SKM-1 treated with dmso at 0.1 percent for 144 hours (cell line): Measurements from ENCODE around the gene ERGIC1.
A peak's percentile ranks its signal among the peaks of the same experiment; 100 is the strongest.
"Not testable (repeated sequence)": the region's sequence is repeated elsewhere in the genome, so short reads cannot be mapped to it uniquely, and the experiment has no call there.

ENCODE experiments used
- DNase-seq: peaks from one replicate; lab custom pipeline; 2025; ENCODE audit not compliant: unreplicated experiment; lab: John Stamatoyannopoulos, UW

The ERGIC1 gene

DNA sequence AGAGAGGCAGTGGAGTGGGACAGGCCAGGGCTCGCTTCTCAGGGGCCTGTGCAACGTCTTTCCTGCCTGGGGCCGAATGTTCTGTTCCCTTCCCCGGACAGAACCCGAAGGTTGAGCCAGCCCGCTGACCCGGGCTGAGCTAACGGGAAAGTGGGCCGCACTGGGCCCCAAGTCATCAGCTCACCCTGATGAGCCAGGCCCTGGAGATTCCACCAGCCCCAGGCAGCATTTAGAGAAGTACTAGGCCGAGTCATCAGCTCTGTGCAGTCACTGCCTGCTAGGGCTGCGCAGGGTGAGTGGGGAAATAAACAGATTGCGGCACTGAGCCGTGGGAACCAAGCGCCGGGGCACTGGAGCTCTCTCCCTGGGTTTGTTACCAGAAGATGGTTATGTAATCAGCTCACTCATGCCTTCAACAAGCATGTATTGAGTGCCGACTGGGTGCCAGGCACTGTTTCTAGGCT, 33.9 kb upstream of the ERGIC1 start:
- DNase-seq = peak; percentile 97

DNA sequence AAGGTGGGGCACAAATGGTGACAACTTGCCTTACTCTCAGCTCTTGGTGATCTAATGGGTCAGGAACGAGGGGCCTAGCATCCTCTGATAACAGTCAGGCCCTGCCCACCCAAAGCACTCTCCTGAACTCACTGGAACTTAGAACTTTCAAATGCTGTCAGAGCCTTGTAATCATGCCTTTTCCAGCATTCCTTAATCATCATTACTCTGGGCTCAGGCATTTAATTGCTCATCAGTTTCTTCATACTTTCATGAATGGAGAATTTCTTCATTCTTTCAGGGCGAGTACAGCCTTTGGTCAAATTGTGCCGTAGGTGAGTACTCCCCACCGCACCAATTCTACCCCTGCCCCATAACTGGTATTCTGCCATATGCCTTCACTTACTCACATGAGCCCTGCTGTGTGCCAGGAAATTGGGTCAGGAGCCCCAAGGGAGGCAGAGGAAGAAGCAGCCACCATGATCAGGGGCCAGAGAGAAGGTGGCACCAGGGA, 32.8 kb upstream of the ERGIC1 start:
- DNase-seq = no peak

DNA sequence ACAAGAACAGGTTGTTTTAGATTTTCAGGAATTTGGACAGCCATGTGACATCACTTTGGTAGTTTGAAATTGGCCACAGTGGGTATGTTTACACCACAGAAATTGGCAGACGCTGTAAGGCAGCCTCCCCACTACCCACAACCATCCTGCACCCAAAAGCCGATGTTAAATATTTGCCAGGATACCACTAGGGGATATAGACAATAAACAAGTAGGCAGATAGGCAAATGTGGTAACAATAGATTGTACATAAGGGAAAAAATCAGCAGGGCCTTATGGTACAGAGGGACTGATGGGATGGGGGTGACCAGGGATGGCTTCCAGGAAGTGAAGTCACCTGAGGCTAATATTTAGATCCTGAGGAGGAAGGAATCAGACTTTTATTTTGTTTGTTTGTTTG, 31.9 kb upstream of the ERGIC1 start:
- DNase-seq = no peak

DNA sequence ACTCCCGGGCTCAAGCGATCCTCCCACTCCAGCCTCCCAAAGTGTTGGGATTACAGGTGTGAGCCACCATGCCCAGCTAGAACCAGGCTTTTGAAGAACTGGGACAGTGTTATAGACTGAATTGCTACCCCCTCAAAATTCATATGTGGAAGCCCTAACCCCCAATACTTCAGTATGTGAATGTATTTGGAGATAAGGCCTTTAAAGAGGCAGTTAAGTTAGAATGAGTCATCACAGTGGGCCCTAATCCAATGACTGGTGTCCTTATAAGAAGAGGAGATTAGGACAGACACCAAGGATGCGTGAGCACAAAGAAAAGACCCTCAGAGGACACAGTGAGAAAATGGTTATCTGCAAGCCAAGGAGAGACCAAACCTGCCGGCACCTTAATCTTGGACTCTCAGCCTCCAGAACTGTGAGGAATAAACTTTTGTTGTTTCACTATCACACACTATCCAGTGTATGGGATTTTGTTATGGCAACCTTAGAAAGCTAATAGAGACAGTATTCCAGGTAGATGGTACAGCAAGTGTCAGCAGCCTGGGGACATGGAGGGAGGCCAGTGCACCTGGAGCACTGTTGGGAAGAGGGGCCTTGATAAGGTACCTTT, 31.4 kb upstream of the ERGIC1 start:
- DNase-seq = no peak

DNA sequence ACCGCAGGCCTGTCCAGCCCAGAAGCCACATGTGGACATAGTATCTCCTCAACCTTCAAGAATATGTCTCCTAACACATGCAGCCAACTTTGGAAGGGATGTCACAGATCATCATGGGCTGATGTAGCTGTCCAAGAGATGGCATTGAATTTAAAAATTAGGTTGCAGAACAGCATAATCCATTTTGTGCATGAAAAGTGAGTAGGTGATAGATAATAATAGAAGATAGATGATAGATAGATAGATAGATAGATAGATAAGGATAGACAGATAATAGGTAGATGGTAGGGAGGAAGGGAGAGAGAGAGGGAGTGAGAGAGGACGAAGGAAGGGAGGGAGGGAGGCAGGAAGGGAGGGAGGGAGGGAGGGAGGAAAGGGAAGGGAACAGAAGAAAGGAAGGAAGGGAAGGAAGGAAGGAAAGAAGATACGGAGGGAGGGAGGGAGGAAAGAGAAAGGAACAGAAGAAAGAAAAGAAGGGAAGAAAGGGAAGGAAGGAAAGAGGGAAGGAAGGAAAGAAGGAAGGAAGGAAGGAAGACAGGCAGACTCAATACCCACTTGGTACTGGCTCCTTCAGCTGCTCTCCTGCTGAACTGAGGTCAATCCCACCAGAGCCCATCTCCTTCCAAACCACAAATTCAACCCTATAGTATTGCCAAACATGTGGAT, 28.9 kb upstream of the ERGIC1 start:
- no peak for DNase-seq

DNA sequence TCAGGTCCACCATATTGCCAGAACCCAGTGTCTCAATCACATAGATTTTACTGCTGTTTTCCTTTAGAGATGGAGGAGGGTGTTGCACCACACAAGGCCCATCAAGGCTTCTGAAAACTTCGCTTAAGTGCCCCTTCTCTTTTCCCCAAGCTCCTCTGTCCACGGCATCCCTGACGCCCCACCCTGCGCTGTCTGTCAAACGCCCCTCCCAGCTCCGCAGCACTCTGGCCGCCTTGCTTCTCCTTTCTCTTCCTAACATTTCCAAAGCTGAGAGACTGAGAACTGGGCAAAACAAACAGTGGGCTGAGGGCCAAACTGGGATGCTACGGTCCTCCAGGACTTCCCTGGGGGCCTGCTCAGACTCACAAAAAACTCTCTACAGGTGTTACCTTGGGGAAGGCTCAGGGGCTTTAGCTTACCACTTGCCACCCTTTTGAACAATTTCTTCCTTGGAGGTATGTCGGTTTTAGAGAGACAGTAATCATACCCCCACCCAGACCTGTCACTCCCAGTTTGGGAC, 28.3 kb upstream of the ERGIC1 start:
- no peak for DNase-seq

DNA sequence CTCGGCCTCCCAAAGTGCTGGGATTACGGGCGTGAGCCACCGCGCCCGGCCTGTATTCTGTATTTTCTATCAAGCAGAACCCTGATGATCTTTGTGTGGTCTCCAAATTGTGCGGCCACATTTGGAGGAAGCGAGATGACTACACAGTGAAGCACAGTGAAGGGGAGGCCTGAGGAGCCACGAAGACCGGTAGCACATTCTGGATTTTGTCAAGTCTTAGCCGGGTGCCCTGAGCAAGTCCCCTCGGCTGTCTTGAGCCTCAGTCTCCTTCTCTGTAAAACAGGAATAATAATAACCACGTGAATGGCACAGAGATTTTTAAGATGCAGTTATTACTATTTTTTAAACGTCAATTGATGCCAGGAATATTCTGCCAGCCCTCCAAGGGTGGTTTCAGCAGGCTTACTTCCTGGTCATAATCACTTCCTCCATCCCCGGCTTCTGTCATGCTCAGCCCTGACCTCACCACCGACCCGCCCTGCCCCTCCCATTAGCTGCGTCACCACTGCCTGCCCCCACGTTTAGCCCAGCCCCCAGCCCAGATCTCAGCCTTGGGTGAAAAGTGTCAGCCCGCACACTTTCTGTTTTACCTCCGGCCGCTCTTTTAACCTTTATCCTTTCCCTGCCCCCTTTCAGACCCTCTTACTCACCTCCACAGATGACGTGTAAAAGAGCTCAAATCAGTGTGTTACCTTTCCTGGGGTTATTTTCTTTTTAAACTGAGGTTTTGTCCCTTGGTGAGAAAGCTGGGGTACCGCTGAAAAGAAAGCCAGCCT, 27.0 kb upstream of the ERGIC1 start:
- peak; percentile 88 for DNase-seq

DNA sequence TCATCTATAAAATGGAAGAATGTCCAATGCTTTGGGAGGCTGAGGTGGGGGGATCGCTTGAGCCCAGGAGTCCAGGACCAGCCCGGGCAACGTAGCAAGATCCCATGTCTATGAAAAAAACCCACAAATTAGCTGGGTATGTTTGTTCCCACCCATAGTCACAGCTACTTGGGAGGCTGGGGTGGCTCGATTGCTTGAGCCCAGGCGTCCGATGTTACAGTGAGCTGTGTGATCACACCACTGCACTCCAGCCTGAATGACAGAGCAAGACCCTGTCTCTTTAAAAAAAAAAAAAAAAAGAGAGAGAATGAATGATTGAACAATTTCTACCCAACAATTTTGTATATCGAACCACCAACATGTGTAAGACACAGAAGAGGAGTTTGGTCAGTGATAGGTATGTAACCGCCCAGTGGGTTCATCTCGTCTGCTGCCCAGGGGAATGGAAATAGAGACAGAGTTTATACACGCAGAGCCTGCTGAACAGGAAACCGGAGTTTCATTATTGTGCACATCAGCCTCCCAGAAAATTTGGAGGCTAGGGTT, 26.2 kb upstream of the ERGIC1 start:
- DNase-seq = no peak

DNA sequence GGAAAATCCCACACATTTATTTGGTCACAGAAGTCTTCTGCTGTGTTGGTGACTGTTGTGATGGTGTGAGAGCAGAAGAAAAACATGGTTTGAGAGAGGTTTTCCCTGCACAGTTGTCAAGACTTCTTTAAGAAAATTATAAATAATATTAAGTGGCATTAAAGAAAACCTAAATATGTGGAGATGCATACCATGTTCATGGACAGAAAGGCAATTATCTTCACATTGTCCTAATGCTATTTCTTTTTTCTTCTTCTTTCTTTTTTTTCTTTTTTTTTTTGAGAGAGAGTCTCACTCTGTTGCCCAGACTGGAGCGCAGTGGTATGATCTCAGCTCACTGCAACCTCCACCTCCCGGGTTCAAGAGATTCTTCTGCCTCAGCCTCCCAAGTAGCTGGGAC, 24.3 kb upstream of the ERGIC1 start:
- no peak for DNase-seq

DNA sequence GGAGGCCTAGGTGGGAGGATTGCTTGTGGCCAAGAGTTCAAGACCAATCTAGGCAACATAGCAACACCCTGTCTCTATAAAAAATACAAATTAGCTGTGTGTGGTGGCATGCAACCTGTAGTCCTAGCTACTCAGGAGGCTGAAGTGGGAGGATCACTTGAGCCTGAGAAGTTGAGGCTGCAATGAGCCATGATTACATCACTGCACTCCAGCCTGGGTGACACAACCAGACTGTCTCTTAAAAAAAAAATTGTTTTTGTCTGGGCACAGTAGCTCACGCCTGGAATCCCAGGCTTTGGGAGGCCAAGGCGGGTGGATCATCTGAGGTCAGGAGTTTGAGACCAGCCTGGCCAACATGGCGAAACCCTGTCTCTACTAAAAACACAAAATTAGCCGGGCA, 23.1 kb upstream of the ERGIC1 start:
- DNase-seq = not testable (repeated sequence)

DNA sequence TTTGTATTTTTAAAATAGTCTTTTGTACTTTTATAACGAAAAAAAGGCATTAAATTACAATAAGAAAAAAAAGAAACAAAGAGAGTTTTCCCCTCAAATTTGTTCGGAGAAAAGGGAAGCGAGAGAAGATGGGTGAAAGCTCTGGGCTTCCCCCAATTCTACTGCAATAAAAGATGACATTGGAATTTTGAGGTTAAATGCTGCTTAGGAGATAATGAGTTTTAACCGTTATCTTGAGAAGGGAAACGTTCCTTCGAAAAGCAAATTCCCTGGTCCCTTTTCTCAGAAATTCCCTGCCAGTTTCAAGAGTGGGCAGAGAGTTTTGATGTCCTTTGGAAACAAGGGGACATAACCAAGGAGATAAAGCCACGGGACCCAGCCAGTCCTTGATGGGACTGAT, 18.4 kb upstream of the ERGIC1 start:
- no peak for DNase-seq

DNA sequence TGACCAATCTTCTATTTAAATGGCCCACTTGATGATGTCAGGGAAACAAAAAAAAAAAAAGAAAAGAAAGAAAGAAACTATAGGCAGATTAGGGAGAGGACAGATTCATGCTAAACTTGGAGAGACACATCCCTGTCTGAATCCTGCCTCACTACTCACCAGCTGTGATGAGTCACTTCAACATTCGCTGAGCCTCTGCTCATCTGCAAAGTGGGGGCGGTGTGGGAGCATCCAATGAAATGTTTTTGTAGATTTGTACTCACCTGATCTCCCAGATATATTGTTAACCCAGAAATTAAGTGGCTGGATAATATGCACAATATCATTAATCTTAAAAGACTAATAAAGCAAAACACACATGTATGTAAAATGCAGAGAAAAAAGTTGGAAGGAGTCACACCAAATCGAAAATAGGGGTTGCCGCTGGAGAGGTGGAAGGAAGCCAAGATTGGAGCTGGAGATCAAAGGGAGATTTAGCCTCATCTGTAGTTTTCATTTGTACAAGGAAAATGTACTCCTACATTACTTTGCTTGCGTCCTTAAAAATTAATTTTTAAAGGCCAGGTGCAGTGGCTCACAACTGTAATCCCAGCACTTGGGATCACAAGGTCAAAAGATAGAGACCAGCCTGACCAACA, 17.0 kb upstream of the ERGIC1 start:
- DNase-seq = no peak

DNA sequence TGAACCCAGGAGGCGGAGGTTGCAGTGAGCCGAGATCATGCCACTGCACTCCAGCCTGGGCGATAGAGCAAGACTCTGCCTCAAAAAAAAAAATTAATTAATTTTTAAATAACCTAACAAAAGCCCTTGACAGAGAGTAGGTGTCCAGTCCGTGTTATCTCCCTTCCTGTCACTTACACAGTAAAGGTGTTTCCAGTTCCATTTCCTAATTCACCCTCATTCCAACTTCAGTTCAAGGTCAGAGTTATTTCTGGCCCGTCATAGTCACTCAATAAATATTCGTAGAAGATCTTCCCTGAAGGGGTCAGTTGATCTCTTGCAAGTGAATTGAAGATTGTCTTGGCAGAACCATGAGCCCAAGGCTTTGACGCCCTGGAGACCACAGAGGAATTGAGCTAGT, 16.4 kb upstream of the ERGIC1 start:
- no peak for DNase-seq

DNA sequence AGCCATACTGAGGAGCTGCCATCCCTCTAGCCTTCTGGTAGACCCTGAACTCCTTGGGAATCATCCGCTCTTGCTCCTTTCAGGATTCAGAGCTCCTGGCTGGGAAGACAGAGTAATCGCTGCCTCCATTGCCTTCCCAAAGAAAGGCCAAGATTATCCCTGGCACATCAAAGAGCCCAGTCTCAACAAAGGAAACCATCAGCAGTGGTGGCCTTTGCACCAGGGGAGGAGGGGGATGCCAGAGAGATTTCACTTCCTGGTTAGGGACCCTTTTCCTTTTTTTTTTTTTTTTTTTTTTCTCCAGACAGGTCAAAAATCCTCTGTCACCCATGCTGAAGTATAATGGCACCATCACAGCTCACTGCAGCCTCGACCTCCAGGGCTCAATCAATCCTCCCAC, 16.0 kb upstream of the ERGIC1 start:
- no peak for DNase-seq

DNA sequence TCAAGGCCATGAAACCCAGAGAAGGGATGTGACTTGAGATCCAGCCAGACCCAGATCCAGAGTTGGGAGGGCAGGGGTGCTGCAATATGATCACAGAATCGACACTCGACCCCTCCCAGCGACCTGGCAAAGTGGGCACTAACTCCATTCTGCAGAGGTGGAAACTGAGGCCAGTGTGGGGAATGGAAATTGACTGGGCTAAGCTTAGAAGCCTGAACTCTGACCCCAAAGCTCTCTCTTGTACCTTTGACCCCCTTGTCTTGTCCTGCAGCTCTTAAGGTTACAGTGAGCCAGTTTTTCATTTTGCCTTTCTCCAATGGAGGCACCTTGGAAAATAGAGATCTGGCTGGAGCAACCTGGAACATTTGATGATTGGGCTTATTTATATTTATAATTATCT, 14.5 kb upstream of the ERGIC1 start:
- no peak for DNase-seq

DNA sequence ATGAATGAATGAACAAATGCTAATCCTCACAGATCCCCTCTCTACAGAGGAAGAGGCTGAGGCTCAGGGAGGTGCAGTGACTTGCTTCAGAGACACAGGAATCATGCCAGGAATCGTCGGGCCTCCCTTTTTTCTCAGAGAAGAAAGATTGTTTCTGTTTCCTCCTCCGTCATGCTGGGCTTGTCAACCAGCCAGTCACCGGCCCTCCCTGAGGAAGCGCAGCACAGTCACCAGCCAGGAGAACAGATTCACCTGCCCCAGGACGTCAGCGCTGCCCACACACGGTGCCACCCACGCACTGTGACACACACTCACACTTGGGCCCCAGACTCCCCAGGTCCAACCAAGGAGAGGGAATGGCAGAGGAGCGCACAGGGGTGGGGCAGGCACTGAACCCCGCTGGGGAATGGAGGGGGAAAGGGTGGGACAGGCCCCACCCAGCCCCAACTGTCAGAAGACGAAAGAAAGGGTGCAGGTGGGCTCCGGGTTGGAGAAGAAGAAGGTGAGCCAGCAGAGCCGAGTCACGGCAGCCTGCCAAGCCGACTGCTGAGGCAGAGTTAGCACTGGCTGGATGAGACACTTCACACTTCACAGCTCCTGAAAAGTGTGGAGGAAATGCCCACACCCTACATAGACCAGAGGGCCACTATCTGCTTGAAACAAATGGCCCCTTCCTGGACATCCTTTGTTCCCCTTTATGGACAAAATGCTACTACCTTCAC, 13.8 kb upstream of the ERGIC1 start:
- no peak for DNase-seq

DNA sequence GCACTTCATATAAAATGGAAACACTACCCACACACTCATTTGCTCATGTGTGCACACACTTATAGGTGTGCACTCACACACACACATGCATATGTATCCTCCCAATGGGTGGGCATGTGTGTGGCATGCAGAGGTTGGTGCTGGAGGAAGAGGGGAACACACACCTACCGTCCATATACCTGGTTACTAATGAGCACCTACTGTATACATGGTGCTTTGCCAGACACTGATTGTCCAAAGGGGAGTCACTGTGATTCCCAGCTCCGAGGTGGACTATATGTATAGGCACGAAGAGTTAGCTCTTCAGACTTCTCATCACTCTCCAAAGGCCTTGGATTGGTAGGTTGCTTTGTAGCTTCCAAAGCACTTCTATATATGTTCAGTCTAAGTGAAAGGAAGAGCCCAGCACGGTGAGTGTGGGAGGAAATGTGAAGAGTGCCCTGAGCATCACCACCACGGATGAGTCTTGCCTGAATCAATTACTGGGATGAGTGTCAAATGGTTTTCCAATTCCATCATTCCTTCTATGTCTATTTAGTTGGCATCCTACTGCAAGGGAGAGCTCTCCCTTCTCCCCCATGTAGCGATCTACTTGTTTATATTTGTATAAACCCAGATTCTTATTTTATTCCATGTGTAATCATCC, 12.6 kb upstream of the ERGIC1 start:
- DNase-seq = no peak

DNA sequence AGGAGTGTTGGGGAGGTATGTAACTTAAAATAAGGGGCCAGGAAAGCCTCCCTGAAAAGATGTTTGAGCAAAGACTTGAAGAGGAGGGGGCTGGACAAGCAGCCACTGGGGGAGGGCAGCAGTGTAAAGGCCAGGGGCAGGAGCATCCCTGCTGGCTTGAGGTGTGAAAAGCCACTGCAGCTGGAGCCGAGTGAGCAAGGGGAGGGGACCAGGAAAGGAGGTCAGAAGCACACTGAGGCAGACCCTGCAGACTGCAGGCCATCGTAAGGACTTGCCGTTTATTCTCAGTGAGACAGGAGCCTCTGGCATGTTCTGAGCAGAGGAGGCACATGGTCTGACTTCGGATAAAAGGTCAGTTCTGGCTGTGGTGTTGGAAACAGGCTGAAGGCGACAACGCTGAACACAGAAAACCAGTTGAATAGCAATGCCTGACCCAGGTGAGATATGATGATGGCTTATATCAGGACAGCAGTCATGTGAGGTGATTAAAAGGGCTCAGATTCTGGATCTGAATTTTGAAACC, 10.2 kb upstream of the ERGIC1 start:
- DNase-seq = no peak

DNA sequence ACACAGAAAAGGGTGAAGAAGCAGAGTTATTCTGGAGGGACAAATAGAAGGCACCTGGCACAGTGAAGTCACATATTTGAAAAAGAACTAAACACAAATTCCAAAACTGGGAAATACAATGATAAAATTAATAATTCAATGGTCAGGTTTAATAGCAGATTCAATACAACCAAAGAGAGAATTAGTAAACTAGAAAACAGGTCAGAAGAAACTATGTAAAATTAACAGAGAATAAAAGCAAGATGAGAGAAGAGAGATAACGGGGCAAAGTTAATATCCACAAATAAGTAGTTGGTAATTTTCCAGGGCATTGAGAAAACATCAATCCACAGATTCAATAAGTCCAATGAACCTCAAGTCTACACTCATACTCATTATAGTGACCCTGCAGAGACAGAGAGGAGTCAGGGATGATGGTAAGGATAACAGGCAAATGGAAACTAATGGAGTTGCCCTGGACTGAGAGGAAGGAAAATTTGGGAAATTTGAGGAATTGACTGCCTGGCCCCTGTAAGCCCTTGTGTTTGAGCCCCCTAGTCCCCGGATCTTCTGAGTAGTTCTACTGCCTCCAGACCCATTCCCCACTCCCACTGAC, 8.3 kb upstream of the ERGIC1 start:
- DNase-seq = no peak
